Measurements from ENCODE around the gene ANKRD28.

- TF ChIP-seq, protein P1, sequence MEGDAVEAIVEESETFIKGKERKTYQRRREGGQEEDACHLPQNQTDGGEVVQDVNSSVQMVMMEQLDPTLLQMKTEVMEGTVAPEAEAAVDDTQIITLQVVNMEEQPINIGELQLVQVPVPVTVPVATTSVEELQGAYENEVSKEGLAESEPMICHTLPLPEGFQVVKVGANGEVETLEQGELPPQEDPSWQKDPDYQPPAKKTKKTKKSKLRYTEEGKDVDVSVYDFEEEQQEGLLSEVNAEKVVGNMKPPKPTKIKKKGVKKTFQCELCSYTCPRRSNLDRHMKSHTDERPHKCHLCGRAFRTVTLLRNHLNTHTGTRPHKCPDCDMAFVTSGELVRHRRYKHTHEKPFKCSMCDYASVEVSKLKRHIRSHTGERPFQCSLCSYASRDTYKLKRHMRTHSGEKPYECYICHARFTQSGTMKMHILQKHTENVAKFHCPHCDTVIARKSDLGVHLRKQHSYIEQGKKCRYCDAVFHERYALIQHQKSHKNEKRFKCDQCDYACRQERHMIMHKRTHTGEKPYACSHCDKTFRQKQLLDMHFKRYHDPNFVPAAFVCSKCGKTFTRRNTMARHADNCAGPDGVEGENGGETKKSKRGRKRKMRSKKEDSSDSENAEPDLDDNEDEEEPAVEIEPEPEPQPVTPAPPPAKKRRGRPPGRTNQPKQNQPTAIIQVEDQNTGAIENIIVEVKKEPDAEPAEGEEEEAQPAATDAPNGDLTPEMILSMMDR (IDR thresholded peaks at IDR 0.05), result no peak
- TF ChIP-seq POLR2A (IDR thresholded peaks at IDR 0.05), result no peak
Observed at GRCh38 chr3:15728766-15729165, 69.0 kb downstream of the ANKRD28 start.
